Endometrial microvascular endothelial cells (primary cell): ENCODE data around the gene MAN1A1. TPM values are rescaled to one million over a fixed set of nuclear protein-coding genes. Genes with fewer than 3 reads are reported as not detected.

Experiments used
- in situ Hi-C: cut with HindIII; loops from 2 replicates; pipeline ENCODE4 v1.10.0; 2017; ENCODE audit warnings: low sequenced_read_pairs, low pct_unique_long_range_greater_than_20kb; ENCODE audit errors: inconsistent ontology term
- total RNA-seq: library from RNA; depleted of rRNA; stranded (reverse); fragments of >200 nt; gene quantifications from one replicate; pipeline ENCODE4 v1.2.3, GENCODE V29; 2015; ENCODE audit errors: inconsistent ontology term

The MAN1A1 gene
- total RNA-seq, 1 donor from 2014 or later = 13.5 TPM

- in situ Hi-C loops = no loop called here
Observed at GRCh38 chr6:119284861-119285521, 64.6 kb downstream of the MAN1A1 start.

- in situ Hi-C loops = no loop called here
Observed at GRCh38 chr6:119283979-119284545, 65.5 kb downstream of the MAN1A1 start.

GRCh38 chr6:119283214-119283613, 66.3 kb downstream of the MAN1A1 start:
- in situ Hi-C loops = no loop called here

- in situ Hi-C loops = no loop called here
Observed at GRCh38 chr6:119280668-119281067, 68.9 kb downstream of the MAN1A1 start.

DNA sequence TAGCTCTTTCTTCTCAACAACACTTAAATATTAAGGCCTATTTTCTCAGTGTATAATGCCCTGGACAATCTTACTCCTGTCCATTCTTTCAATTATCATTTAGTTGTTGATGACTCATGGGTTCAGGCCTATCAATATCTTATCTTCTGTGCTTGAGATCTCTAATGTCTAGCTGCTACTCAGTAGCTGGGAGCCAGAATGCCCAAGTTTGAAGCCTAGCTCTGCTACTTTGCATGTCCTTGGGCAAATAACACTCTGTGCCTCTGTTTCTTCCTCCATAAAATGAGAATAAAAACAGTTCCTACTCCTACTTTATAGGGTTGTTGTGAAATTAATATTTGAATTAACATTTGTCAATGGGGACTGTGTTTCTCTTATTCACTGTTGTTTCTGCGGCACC, 69.5 kb downstream of the MAN1A1 start:
- in situ Hi-C loops = no loop called here

GRCh38 chr6:119278625-119279024, 70.9 kb downstream of the MAN1A1 start:
- in situ Hi-C loops = no loop called here

DNA sequence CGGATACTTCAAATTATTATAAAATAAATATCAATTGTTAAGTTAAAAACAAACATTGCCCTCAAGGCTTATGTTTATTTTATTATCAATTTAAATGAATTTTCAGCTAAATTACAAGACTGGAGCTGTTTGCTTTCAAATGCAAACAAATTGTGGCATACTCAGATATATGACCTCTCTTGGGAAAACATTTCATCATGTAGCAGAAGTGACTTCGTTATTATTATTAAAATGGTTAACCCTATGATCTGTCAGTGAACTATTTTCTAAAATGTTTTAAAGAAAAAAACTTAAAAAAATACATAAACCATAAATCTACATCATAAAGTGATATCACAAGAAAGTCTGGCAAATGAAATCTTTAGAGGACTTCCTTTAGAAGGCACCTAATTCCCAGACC, 72.5 kb downstream of the MAN1A1 start:
- in situ Hi-C loops = no loop called here

DNA sequence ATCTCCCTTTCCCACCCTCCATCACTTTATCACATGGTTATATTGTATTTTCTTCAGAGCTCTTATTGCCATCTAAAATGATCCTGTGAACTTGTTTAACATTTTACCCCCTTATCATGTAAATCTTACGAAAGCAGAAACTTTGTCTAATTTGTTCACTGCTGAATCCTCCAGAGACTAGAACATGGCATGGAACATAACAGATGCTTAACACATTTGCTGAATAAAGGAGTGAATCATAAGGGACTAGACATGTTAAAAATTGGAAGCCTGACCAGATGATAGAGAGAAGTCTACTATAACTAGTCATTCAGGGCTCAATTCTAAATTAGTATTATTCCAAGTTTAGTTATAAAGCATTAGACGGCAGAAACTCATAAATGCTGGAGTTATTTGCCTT, 73.3 kb downstream of the MAN1A1 start:
- in situ Hi-C loops = no loop called here

DNA sequence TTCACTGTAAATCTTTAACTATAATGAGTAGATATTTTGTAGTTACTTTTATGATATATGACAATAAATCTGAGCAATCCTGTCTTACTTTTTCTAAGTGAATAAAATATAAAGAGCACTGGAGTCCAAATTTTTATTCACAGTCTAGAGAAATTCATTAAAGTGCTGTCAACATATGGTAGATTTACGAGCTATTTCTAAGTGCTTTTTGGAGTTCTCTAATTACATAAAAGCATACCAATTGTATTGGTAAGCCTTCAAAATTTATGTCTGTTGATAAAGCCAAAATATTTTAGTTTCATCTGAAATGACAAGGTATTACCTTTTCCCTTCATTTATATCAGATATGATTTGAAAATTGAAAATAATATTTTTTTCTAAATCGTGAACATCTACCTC, 75.4 kb downstream of the MAN1A1 start:
- in situ Hi-C loops = no loop called here

DNA sequence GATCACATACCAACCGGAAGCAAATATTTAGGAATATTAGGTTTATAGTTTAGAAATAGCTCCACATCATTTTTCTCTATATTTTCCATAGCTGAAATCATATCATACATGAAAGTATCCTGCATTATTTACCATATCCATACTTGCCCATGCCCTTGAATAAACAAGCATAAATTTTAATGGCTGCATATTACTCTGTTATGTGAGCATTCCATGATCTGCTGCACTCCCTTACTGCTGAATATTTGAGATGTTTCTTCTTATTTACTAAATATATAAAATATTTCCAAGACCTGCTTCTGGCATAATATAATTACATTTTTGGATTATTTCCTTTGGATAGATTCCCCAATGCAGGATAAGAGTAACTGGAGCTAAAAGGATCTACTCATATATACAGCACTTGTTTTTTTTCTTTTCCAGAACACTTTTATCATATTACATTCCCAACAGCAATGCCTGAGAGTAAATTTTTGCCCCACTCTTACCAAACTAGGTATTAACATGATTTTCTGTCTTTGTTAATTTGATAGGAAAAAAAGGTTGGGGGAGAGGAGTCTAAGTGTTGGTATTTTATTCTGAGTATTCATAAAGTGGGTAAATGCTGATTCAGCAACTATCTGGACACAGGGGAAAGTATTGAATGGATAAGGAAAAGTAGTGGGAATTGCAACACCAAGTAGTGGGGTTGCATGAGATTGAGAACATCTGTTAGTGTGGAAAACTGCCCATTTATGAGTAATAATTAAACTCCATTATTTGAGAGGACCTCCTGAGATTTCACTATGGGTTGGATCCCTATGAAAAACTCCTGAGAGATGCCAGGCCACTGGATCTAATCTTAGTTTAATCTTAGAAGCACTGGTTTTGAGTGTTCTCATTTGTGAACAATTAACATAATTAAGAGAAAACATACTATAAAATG, 76.0 kb downstream of the MAN1A1 start:
- in situ Hi-C loops = no loop called here

GRCh38 chr6:119270545-119270944, 79.0 kb downstream of the MAN1A1 start:
- in situ Hi-C loops = no loop called here

DNA sequence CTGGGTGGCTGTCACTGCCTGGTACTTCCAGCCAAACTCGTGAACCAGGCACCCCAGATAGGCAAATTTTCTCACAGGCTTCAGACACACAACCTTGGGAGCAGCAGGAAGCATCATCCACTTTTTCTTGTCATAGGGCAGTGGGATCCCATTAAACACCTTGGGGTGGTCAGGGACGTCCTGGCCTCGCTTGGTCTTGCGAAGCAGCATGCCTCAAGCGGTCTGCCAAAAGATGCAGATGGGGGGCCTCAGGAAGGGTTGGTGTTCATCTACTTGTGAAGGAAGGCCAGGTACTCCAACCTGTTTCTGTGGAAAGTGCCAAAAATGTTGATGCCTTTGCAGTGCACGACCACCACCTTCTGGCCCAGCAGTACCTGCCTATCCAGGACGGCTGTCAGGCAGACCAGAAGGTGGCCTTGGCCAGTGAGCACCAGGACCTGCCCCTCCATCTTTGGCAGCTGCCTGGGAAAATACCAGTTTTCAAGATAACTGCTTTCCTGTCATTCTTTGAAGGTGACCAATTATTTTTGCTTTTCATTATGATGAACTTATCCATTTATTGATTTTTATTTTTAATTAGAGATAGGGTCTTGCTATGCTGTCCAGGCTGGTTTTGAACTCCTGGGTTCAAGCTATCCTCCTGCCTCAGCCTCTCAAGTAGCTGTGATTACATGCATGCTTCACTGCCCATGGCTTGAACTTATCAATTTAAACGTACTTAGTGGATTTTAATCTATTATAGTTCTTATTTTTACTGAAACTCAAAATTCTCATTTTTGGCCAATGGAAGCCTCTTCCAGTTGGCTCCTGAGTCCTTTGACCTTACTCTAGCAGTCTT, 80.1 kb downstream of the MAN1A1 start:
- in situ Hi-C loops = no loop called here

GRCh38 chr6:119267126-119267905, 82.2 kb downstream of the MAN1A1 start:
- in situ Hi-C loops = no loop called here

GRCh38 chr6:119264854-119265397, 84.6 kb downstream of the MAN1A1 start:
- in situ Hi-C loops = no loop called here

DNA sequence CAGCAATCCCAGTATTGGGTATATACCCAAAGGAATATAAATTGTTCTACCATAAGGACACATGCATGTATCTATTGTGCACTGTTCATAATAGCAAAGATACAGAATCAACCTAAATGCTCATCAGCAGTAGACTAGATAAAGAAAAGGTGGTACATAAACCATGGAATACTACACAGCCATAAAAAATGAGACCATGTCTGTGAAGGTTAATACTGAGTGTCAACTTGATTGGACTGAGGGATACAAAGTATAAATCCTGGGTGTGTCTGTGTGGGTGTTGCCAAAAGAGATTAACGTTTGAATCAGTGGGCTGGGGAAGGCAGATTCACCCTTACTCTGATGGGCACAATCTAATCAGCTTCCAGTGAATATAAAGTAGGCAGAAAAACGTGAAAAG, 86.9 kb downstream of the MAN1A1 start:
- in situ Hi-C loops = no loop called here

DNA sequence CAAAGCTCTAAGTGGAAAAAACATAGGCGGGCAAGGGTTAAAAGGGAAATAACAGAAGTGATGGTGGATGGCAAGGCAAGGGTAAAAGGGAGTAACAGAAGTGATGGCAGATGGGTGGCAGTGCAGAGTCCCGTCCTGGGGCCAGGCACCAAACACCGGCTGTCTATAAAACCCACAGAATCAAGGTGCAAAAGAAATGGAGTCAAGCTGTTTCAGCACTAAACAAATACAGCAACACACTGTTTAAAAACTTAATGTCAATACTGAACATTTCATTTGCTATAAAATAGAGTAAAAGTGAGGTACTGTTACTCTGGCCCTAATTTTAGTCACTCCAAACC, 87.6 kb downstream of the MAN1A1 start:
- in situ Hi-C loops = no loop called here

DNA sequence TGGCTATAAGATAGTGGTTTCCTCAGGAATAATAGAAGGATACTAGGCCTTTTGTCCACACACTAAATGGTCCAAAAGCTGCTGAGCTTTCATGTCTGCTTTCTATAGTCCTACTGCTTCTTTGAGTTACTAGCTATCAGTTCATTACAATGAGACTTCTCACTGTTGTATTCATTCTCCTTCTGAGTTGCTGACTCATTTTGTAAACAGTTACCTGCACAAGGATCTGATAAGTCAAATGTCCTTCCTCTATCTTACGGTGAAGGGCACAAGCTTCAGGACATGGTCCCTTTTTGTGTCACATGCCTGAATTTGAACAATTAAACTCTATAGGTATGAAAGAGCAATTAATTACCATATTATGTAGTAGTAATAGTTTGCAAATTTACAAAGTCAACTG, 90.5 kb downstream of the MAN1A1 start:
- in situ Hi-C loops = no loop called here

- in situ Hi-C loops = no loop called here
Observed at GRCh38 chr6:119257726-119258125, 91.8 kb downstream of the MAN1A1 start.
